IMR-90 (cell line): ENCODE measurements around the gene CACNB2. TPM values are rescaled to one million over a fixed set of nuclear protein-coding genes. Genes with fewer than 3 reads are reported as not detected.
A peak's percentile ranks its signal among the peaks of the same experiment; 100 is the strongest.

Experiments used
- ATAC-seq: fragments of 200-7000 bp; cut with Tn5 transposase; 2 replicates; pipeline ENCODE4 v1.9.1; 2020; ENCODE audit warnings: low read depth, mild to moderate bottlenecking, moderate library complexity
- BruUV-seq: library from RNA; stranded (reverse); fragments of 400-500 nt; replicated peaks from 2 replicates; lab custom pipeline; 2021; lab: Mats Ljungman, UMichigan
- CTCF ChIA-PET: fragments of 300-600 bp; formaldehyde crosslinking; extraction: SDS; loops from one replicate; lab custom pipeline; 2021; ENCODE audit warnings: antibody characterized with exemption; lab: Yijun Ruan, JAX
- POLR2A ChIA-PET: fragments of 300-600 bp; sonication (Branson Sonifier 250); formaldehyde crosslinking; loops from one replicate; lab custom pipeline; 2022; ENCODE audit warnings: antibody characterized with exemption; ENCODE audit not compliant: unreplicated experiment; lab: Charles Lee
- DNase-seq: peaks from one replicate; pipeline ENCODE4 v3.0.0; 2013
- H2AFZ ChIP-seq: replicated peaks from 2 replicates; pipeline ENCODE3; 2013; ENCODE audit warnings: low read length, mild to moderate bottlenecking; ENCODE audit not compliant: poor library complexity
- H2AK5ac ChIP-seq: 2 replicates; pipeline ENCODE4 v1.6.1; 2013; ENCODE audit warnings: low read depth, low read length, inconsistent platforms
- H2AK9ac ChIP-seq: replicated peaks from 2 replicates; pipeline ENCODE3; 2013; ENCODE audit warnings: mild to moderate bottlenecking, low read depth, low read length, moderate library complexity; ENCODE audit not compliant: poor library complexity
- H2BK120ac ChIP-seq: 2 replicates; pipeline ENCODE4 v1.6.1; 2013; ENCODE audit warnings: low read depth, low read length, inconsistent platforms
- H2BK15ac ChIP-seq: 3 replicates; pipeline ENCODE4 v1.6.1; 2013; ENCODE audit warnings: low read depth, low read length, inconsistent platforms
- H2BK20ac ChIP-seq: 2 replicates; pipeline ENCODE4 v1.6.1; 2013; ENCODE audit warnings: low read depth, mild to moderate bottlenecking, inconsistent platforms, low read length, moderate library complexity
- H2BK5ac ChIP-seq: 2 replicates; pipeline ENCODE4 v1.6.1; 2013; ENCODE audit warnings: mild to moderate bottlenecking, low read depth, low read length, inconsistent platforms; ENCODE audit not compliant: poor library complexity, severe bottlenecking
- H3K14ac ChIP-seq: replicated peaks from 2 replicates; pipeline ENCODE4 v1.6.1; 2013; ENCODE audit warnings: low read depth, low read length, inconsistent platforms
- H3K18ac ChIP-seq: 2 replicates; pipeline ENCODE4 v1.6.1; 2013; ENCODE audit warnings: low read depth, low read length, control low read depth
- H3K23ac ChIP-seq: 2 replicates; pipeline ENCODE4 v1.6.1; 2013; ENCODE audit warnings: low read depth, low read length, inconsistent platforms
- H3K27ac ChIP-seq: 2 replicates; pipeline ENCODE4 v1.5.1; 2013; ENCODE audit warnings: mild to moderate bottlenecking, control low read depth, low read length; ENCODE audit not compliant: insufficient read depth
- H3K27me3 ChIP-seq: 2 replicates; pipeline ENCODE4 v1.6.1; 2013; ENCODE audit warnings: low read length; ENCODE audit not compliant: control insufficient read depth, insufficient read depth
- H3K36me3 ChIP-seq: 2 replicates; pipeline ENCODE4 v1.6.1; 2013; ENCODE audit warnings: low read length, mixed read lengths; ENCODE audit not compliant: control insufficient read depth, insufficient read depth
- H3K4ac ChIP-seq: 2 replicates; pipeline ENCODE4 v1.6.1; 2013; ENCODE audit warnings: low read depth, low read length, inconsistent platforms
- H3K4me1 ChIP-seq: 2 replicates; pipeline ENCODE4 v1.6.1; 2013; ENCODE audit warnings: low read length, mixed read lengths; ENCODE audit not compliant: control insufficient read depth, insufficient read depth
- H3K4me2 ChIP-seq: 2 replicates; pipeline ENCODE4 v1.6.1; 2013; ENCODE audit warnings: low read depth, mild to moderate bottlenecking, control low read depth, low read length, moderate library complexity
- H3K4me3 ChIP-seq: 2 replicates; pipeline ENCODE4 v1.5.1; 2013; ENCODE audit warnings: low read depth, mild to moderate bottlenecking, control low read depth, low read length, moderate library complexity; ENCODE audit not compliant: insufficient read depth
- H3K56ac ChIP-seq: 2 replicates; pipeline ENCODE4 v1.6.1; 2013; ENCODE audit warnings: low read length, inconsistent platforms; ENCODE audit not compliant: insufficient read depth; ENCODE audit errors: extremely low read depth
- H3K79me1 ChIP-seq, 2 experiments: 2 replicates each; pipeline ENCODE4 v1.6.1; 2013; ENCODE audit warnings: low read length in 2 of 2, inconsistent platforms in 1 of 2, low read depth in 1 of 2
- H3K9ac ChIP-seq: 2 replicates; pipeline ENCODE4 v1.6.1; 2013; ENCODE audit warnings: low read depth, low read length, control low read depth
- H3K9me1 ChIP-seq: 2 replicates; pipeline ENCODE4 v1.6.1; 2013; ENCODE audit warnings: low read length, inconsistent platforms; ENCODE audit not compliant: insufficient read depth
- H3K9me3 ChIP-seq: 2 replicates; pipeline ENCODE4 v1.6.1; 2013; ENCODE audit warnings: low read length; ENCODE audit not compliant: control insufficient read depth, insufficient read depth
- H4K20me1 ChIP-seq: 2 replicates; pipeline ENCODE4 v1.6.1; 2013; ENCODE audit warnings: low read length, inconsistent platforms; ENCODE audit not compliant: insufficient read depth
- H4K5ac ChIP-seq: 2 replicates; pipeline ENCODE4 v1.6.1; 2013; ENCODE audit warnings: mild to moderate bottlenecking, low read depth, low read length, control low read depth
- H4K8ac ChIP-seq, 2 experiments: 2 replicates each; pipeline ENCODE4 v1.6.1; 2013; ENCODE audit warnings: low read depth in 2 of 2, low read length in 2 of 2, control low read depth in 1 of 2, inconsistent platforms in 1 of 2
- H4K91ac ChIP-seq: 2 replicates; pipeline ENCODE4 v1.6.1; 2013; ENCODE audit warnings: low read depth, low read length, inconsistent platforms; ENCODE audit not compliant: insufficient read depth
- BHLHE40 ChIP-seq: fragments of 150-350 bp; IDR thresholded peaks from 2 replicates; pipeline ENCODE4 v1.6.1; 2016; ENCODE audit warnings: mild to moderate bottlenecking, low read depth, low read length
- CEBPB ChIP-seq: IDR thresholded peaks from 2 replicates; pipeline ENCODE4 v1.6.1; 2012; ENCODE audit warnings: low read depth, low read length, improper control_type of control experiment
- CHD1 ChIP-seq: IDR thresholded peaks from 2 replicates; pipeline ENCODE4 v1.6.1; 2012; ENCODE audit warnings: low read depth, low read length, improper control_type of control experiment
- FOS ChIP-seq: fragments of 150-350 bp; IDR thresholded peaks from 2 replicates; pipeline ENCODE4 v1.6.1; 2016; ENCODE audit warnings: low read depth, low read length
- MAFK ChIP-seq: IDR thresholded peaks from 2 replicates; pipeline ENCODE4 v1.6.1; 2012; ENCODE audit warnings: low read depth, low read length, improper control_type of control experiment
- MAZ ChIP-seq: IDR thresholded peaks from 2 replicates; pipeline ENCODE4 v1.6.1; 2012; ENCODE audit warnings: low read depth, mild to moderate bottlenecking, low read length, improper control_type of control experiment, moderate library complexity, borderline replicate concordance
- MXI1 ChIP-seq: IDR thresholded peaks from 2 replicates; pipeline ENCODE4 v1.6.1; 2012; ENCODE audit warnings: low read depth, mild to moderate bottlenecking, low read length, moderate library complexity, borderline replicate concordance
- NFE2L2 ChIP-seq: fragments of 150-350 bp; IDR thresholded peaks from 2 replicates; pipeline ENCODE4 v1.6.1; 2016; ENCODE audit warnings: low read depth, mild to moderate bottlenecking, low read length
- POLR2A ChIP-seq: IDR thresholded peaks from 2 replicates; pipeline ENCODE4 v1.6.1; 2012; ENCODE audit warnings: mild to moderate bottlenecking, low read depth, low read length
- RAD21 ChIP-seq: IDR thresholded peaks from 2 replicates; pipeline ENCODE4 v1.6.1; 2012; ENCODE audit warnings: low read length, improper control_type of control experiment
- RCOR1 ChIP-seq: IDR thresholded peaks from 2 replicates; pipeline ENCODE4 v1.6.1; 2012; ENCODE audit warnings: mild to moderate bottlenecking, low read length, improper control_type of control experiment; ENCODE audit not compliant: insufficient replicate concordance
- RFX5 ChIP-seq: IDR thresholded peaks from 2 replicates; pipeline ENCODE4 v1.8.0; 2012; ENCODE audit warnings: low read depth, mild to moderate bottlenecking, low read length, moderate library complexity
- SMC3 ChIP-seq: fragments of 150-350 bp; IDR thresholded peaks from 2 replicates; pipeline ENCODE4 v1.6.1; 2016; ENCODE audit warnings: low read depth, mild to moderate bottlenecking, antibody characterized with exemption, low read length, moderate library complexity
- WGBS, 2 experiments: methylation state at CpG; one replicate each; pipeline versions ENCODE4 v1.1.5 to v1.1.7; 2013; ENCODE audit warnings: missing lambda C conversion rate in 2 of 2; ENCODE audit not compliant: insufficient read length in 1 of 2; ENCODE audit errors: extremely low coverage in 2 of 2; 5-methylcytosine and 5-hydroxymethylcytosine counted together
- dilution Hi-C: fragments of 300-500 bp; cut with HindIII; formaldehyde crosslinking; loops from one replicate; pipeline ENCODE4 v1.14.3; 2018; ENCODE audit warnings: low sequenced_read_pairs; ENCODE audit not compliant: unreplicated experiment
- in situ Hi-C: fragments of 300-500 bp; cut with MboI; formaldehyde crosslinking; loops from 3 replicates; pipeline ENCODE4 v1.14.3; 2019; ENCODE audit warnings: low sequenced_read_pairs, inconsistent platforms, mixed read lengths
- intact Hi-C: fragments of 100-400 bp; cut with micrococcal nuclease; formaldehyde crosslinking; loops from 2 replicates; pipeline ENCODE4 v1.10.0; 2022
- polyA plus RNA-seq, 3 experiments: library from polyadenylated mRNA; depleted of rRNA; stranded (reverse); fragments of >200 nt; gene quantifications; 2 replicates each; pipeline ENCODE4 v1.2.3, GENCODE V29; 2012; ENCODE audit warnings: low replicate concordance in 1 of 3
- total RNA-seq: library from RNA; depleted of rRNA; stranded (reverse); fragments of >200 nt; gene quantifications from 2 replicates; pipeline ENCODE4 v1.2.3, GENCODE V29; 2012
- TF ChIP-seq, protein P1 (sequence below): fragments of 150-350 bp; IDR thresholded peaks from 2 replicates; pipeline ENCODE4 v1.6.1; 2016; ENCODE audit warnings: low read depth, mild to moderate bottlenecking, low read length, moderate library complexity, borderline replicate concordance
- TF ChIP-seq, protein P2 (sequence below): fragments of 150-350 bp; IDR thresholded peaks from 2 replicates; pipeline ENCODE4 v1.6.1; 2017; ENCODE audit warnings: mild to moderate bottlenecking, antibody characterized with exemption, low read length, low read depth
- TF ChIP-seq, protein P3 (sequence below): conservative IDR thresholded peaks from 2 replicates; pipeline ENCODE4 v1.5.1; 2012; ENCODE audit warnings: mild to moderate bottlenecking, low read depth, low read length, improper control_type of control experiment

The CACNB2 gene
- total and polyA plus RNA-seq, 2 of the 4 experiments (the other 2 are of a cell fraction), result 0.36 TPM

DNA sequence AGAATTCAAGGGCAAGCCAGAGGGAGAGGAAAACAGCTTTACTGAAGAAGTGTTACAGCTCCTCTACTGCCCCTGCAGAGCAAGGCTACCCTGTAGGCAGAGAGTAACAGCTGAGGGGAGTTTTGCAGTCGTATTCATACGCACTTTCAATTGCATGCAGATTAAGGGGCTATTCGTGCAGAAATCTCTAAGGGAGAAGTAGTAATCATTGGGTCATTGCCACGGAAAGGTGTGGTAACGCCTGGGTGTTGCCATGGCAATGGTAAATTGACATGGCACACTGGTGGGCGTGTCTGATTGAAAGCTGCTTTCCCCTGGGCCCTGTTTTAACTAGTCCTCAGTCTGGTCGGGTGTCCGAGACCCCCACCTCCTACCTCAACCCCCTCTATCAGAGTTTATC lies 284.0 kb downstream of the CACNB2 start:
- no peak overlapping the region for H3K9ac ChIP-seq
- no peak overlapping the region for H2AFZ ChIP-seq
- CTCF ChIA-PET, result no interaction called here
- no peak overlapping the region for H3K18ac ChIP-seq
- no peak overlapping the region for H4K91ac ChIP-seq
- no peaks in the 10 kb centered on the region for H3K79me1 ChIP-seq
- peaks cover 1% of the 10 kb centered on the region; the same call in 1 of the 2 replicates for H3K4me1 ChIP-seq
- intact Hi-C loops, result no loop called here
- no peaks in the 10 kb centered on the region for H3K36me3 ChIP-seq
- DNase-seq (no peak), ATAC-seq (no peak)
- H2AK9ac ChIP-seq, result no peak overlapping the region
- H3K27ac ChIP-seq, result no peak overlapping the region
- no peak overlapping the region for H2BK5ac ChIP-seq
- no peak overlapping the region for H4K8ac ChIP-seq
- no peak overlapping the region for H2BK20ac ChIP-seq
- no peak overlapping the region for H2BK120ac ChIP-seq
- no peak overlapping the region for H3K14ac ChIP-seq
- TF ChIP-seq CEBPB, result no peak
- no peak for TF ChIP-seq POLR2A
- TF ChIP-seq MAFK, result no peak
- TF ChIP-seq FOS, result no peak
- no peak for TF ChIP-seq NFE2L2
- no peak for TF ChIP-seq SMC3
- TF ChIP-seq, protein P1, sequence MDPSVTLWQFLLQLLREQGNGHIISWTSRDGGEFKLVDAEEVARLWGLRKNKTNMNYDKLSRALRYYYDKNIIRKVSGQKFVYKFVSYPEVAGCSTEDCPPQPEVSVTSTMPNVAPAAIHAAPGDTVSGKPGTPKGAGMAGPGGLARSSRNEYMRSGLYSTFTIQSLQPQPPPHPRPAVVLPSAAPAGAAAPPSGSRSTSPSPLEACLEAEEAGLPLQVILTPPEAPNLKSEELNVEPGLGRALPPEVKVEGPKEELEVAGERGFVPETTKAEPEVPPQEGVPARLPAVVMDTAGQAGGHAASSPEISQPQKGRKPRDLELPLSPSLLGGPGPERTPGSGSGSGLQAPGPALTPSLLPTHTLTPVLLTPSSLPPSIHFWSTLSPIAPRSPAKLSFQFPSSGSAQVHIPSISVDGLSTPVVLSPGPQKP, result no peak
- TF ChIP-seq RCOR1, result no peak
- TF ChIP-seq RFX5, result no peak
- no peak for TF ChIP-seq MAZ
- TF ChIP-seq, protein P2, sequence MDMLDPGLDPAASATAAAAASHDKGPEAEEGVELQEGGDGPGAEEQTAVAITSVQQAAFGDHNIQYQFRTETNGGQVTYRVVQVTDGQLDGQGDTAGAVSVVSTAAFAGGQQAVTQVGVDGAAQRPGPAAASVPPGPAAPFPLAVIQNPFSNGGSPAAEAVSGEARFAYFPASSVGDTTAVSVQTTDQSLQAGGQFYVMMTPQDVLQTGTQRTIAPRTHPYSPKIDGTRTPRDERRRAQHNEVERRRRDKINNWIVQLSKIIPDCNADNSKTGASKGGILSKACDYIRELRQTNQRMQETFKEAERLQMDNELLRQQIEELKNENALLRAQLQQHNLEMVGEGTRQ, result no peak
- TF ChIP-seq RAD21, result no peak
- no peak for TF ChIP-seq MXI1
- TF ChIP-seq CHD1, result no peak
- TF ChIP-seq BHLHE40, result no peak
- TF ChIP-seq, protein P3, sequence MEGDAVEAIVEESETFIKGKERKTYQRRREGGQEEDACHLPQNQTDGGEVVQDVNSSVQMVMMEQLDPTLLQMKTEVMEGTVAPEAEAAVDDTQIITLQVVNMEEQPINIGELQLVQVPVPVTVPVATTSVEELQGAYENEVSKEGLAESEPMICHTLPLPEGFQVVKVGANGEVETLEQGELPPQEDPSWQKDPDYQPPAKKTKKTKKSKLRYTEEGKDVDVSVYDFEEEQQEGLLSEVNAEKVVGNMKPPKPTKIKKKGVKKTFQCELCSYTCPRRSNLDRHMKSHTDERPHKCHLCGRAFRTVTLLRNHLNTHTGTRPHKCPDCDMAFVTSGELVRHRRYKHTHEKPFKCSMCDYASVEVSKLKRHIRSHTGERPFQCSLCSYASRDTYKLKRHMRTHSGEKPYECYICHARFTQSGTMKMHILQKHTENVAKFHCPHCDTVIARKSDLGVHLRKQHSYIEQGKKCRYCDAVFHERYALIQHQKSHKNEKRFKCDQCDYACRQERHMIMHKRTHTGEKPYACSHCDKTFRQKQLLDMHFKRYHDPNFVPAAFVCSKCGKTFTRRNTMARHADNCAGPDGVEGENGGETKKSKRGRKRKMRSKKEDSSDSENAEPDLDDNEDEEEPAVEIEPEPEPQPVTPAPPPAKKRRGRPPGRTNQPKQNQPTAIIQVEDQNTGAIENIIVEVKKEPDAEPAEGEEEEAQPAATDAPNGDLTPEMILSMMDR, result no peak
- in situ Hi-C loops, result no loop called here
- H4K20me1 ChIP-seq, result no peaks in the 10 kb centered on the region
- no peak overlapping the region for H3K4me2 ChIP-seq
- no peak overlapping the region for H3K56ac ChIP-seq
- no peak overlapping the region for H3K4me3 ChIP-seq
- peaks cover 3% of the 10 kb centered on the region; the same call in 1 of the 2 replicates for H3K9me1 ChIP-seq
- 80% methylated on average over 2 of the region's 8 CpGs; no CpG with 5 or more reads in 1 of the 2 experiments for WGBS, 2 experiments
- H3K27me3 ChIP-seq, result no peaks in the 10 kb centered on the region
- POLR2A ChIA-PET, result no interaction called here
- peak overlapping the region; percentile 27; the same call in 1 of the 3 replicates for H2BK15ac ChIP-seq
- dilution Hi-C loops, result no loop called here
- no TSS peak for BruUV-seq
- no peak overlapping the region for H4K5ac ChIP-seq
- H3K4ac ChIP-seq, result no peak overlapping the region
- H3K9me3 ChIP-seq, result no peaks in the 10 kb centered on the region
- H3K23ac ChIP-seq, result no peak overlapping the region
- no peak overlapping the region for H2AK5ac ChIP-seq
